IMR-90 (cell line): ENCODE results near the gene RIOX2. TPM values are rescaled to one million over a fixed set of nuclear protein-coding genes. Genes with fewer than 3 reads are reported as not detected.

Source experiments
- ATAC-seq: fragments of 200-7000 bp; cut with Tn5 transposase; 2 replicates; pipeline ENCODE4 v1.9.1; 2020; ENCODE audit warnings: low read depth, mild to moderate bottlenecking, moderate library complexity
- BruUV-seq: library from RNA; stranded (reverse); fragments of 400-500 nt; replicated peaks from 2 replicates; lab custom pipeline; 2021; lab: Mats Ljungman, UMichigan
- CTCF ChIA-PET: fragments of 300-600 bp; formaldehyde crosslinking; extraction: SDS; loops from one replicate; lab custom pipeline; 2021; ENCODE audit warnings: antibody characterized with exemption; lab: Yijun Ruan, JAX
- POLR2A ChIA-PET: fragments of 300-600 bp; sonication (Branson Sonifier 250); formaldehyde crosslinking; loops from one replicate; lab custom pipeline; 2022; ENCODE audit warnings: antibody characterized with exemption; ENCODE audit not compliant: unreplicated experiment; lab: Charles Lee
- DNase-seq: peaks from one replicate; pipeline ENCODE4 v3.0.0; 2013
- H2AFZ ChIP-seq: replicated peaks from 2 replicates; pipeline ENCODE3; 2013; ENCODE audit warnings: low read length, mild to moderate bottlenecking; ENCODE audit not compliant: poor library complexity
- H2AK5ac ChIP-seq: 2 replicates; pipeline ENCODE4 v1.6.1; 2013; ENCODE audit warnings: low read depth, low read length, inconsistent platforms
- H2AK9ac ChIP-seq: replicated peaks from 2 replicates; pipeline ENCODE3; 2013; ENCODE audit warnings: mild to moderate bottlenecking, low read depth, low read length, moderate library complexity; ENCODE audit not compliant: poor library complexity
- H2BK120ac ChIP-seq: 2 replicates; pipeline ENCODE4 v1.6.1; 2013; ENCODE audit warnings: low read depth, low read length, inconsistent platforms
- H2BK15ac ChIP-seq: 3 replicates; pipeline ENCODE4 v1.6.1; 2013; ENCODE audit warnings: low read depth, low read length, inconsistent platforms
- H2BK20ac ChIP-seq: 2 replicates; pipeline ENCODE4 v1.6.1; 2013; ENCODE audit warnings: low read depth, mild to moderate bottlenecking, inconsistent platforms, low read length, moderate library complexity
- H2BK5ac ChIP-seq: 2 replicates; pipeline ENCODE4 v1.6.1; 2013; ENCODE audit warnings: mild to moderate bottlenecking, low read depth, low read length, inconsistent platforms; ENCODE audit not compliant: poor library complexity, severe bottlenecking
- H3K14ac ChIP-seq: replicated peaks from 2 replicates; pipeline ENCODE4 v1.6.1; 2013; ENCODE audit warnings: low read depth, low read length, inconsistent platforms
- H3K18ac ChIP-seq: 2 replicates; pipeline ENCODE4 v1.6.1; 2013; ENCODE audit warnings: low read depth, low read length, control low read depth
- H3K23ac ChIP-seq: 2 replicates; pipeline ENCODE4 v1.6.1; 2013; ENCODE audit warnings: low read depth, low read length, inconsistent platforms
- H3K27ac ChIP-seq: 2 replicates; pipeline ENCODE4 v1.5.1; 2013; ENCODE audit warnings: mild to moderate bottlenecking, control low read depth, low read length; ENCODE audit not compliant: insufficient read depth
- H3K27me3 ChIP-seq: 2 replicates; pipeline ENCODE4 v1.6.1; 2013; ENCODE audit warnings: low read length; ENCODE audit not compliant: control insufficient read depth, insufficient read depth
- H3K36me3 ChIP-seq: 2 replicates; pipeline ENCODE4 v1.6.1; 2013; ENCODE audit warnings: low read length, mixed read lengths; ENCODE audit not compliant: control insufficient read depth, insufficient read depth
- H3K4ac ChIP-seq: 2 replicates; pipeline ENCODE4 v1.6.1; 2013; ENCODE audit warnings: low read depth, low read length, inconsistent platforms
- H3K4me1 ChIP-seq: 2 replicates; pipeline ENCODE4 v1.6.1; 2013; ENCODE audit warnings: low read length, mixed read lengths; ENCODE audit not compliant: control insufficient read depth, insufficient read depth
- H3K4me2 ChIP-seq: 2 replicates; pipeline ENCODE4 v1.6.1; 2013; ENCODE audit warnings: low read depth, mild to moderate bottlenecking, control low read depth, low read length, moderate library complexity
- H3K4me3 ChIP-seq: 2 replicates; pipeline ENCODE4 v1.5.1; 2013; ENCODE audit warnings: low read depth, mild to moderate bottlenecking, control low read depth, low read length, moderate library complexity; ENCODE audit not compliant: insufficient read depth
- H3K56ac ChIP-seq: 2 replicates; pipeline ENCODE4 v1.6.1; 2013; ENCODE audit warnings: low read length, inconsistent platforms; ENCODE audit not compliant: insufficient read depth; ENCODE audit errors: extremely low read depth
- H3K79me1 ChIP-seq, 2 experiments: 2 replicates each; pipeline ENCODE4 v1.6.1; 2013; ENCODE audit warnings: low read length in 2 of 2, inconsistent platforms in 1 of 2, low read depth in 1 of 2
- H3K9ac ChIP-seq: 2 replicates; pipeline ENCODE4 v1.6.1; 2013; ENCODE audit warnings: low read depth, low read length, control low read depth
- H3K9me1 ChIP-seq: 2 replicates; pipeline ENCODE4 v1.6.1; 2013; ENCODE audit warnings: low read length, inconsistent platforms; ENCODE audit not compliant: insufficient read depth
- H3K9me3 ChIP-seq: 2 replicates; pipeline ENCODE4 v1.6.1; 2013; ENCODE audit warnings: low read length; ENCODE audit not compliant: control insufficient read depth, insufficient read depth
- H4K20me1 ChIP-seq: 2 replicates; pipeline ENCODE4 v1.6.1; 2013; ENCODE audit warnings: low read length, inconsistent platforms; ENCODE audit not compliant: insufficient read depth
- H4K5ac ChIP-seq: 2 replicates; pipeline ENCODE4 v1.6.1; 2013; ENCODE audit warnings: mild to moderate bottlenecking, low read depth, low read length, control low read depth
- H4K8ac ChIP-seq, 2 experiments: 2 replicates each; pipeline ENCODE4 v1.6.1; 2013; ENCODE audit warnings: low read depth in 2 of 2, low read length in 2 of 2, control low read depth in 1 of 2, inconsistent platforms in 1 of 2
- H4K91ac ChIP-seq: 2 replicates; pipeline ENCODE4 v1.6.1; 2013; ENCODE audit warnings: low read depth, low read length, inconsistent platforms; ENCODE audit not compliant: insufficient read depth
- BHLHE40 ChIP-seq: fragments of 150-350 bp; IDR thresholded peaks from 2 replicates; pipeline ENCODE4 v1.6.1; 2016; ENCODE audit warnings: mild to moderate bottlenecking, low read depth, low read length
- CEBPB ChIP-seq: IDR thresholded peaks from 2 replicates; pipeline ENCODE4 v1.6.1; 2012; ENCODE audit warnings: low read depth, low read length, improper control_type of control experiment
- CHD1 ChIP-seq: IDR thresholded peaks from 2 replicates; pipeline ENCODE4 v1.6.1; 2012; ENCODE audit warnings: low read depth, low read length, improper control_type of control experiment
- CTCF ChIP-seq: conservative IDR thresholded peaks from 2 replicates; pipeline ENCODE4 v1.5.1; 2012; ENCODE audit warnings: mild to moderate bottlenecking, low read depth, low read length, improper control_type of control experiment
- ELK1 ChIP-seq: fragments of 150-350 bp; IDR thresholded peaks from 2 replicates; pipeline ENCODE4 v1.6.1; 2016; ENCODE audit warnings: low read depth, mild to moderate bottlenecking, low read length, moderate library complexity, borderline replicate concordance
- FOS ChIP-seq: fragments of 150-350 bp; IDR thresholded peaks from 2 replicates; pipeline ENCODE4 v1.6.1; 2016; ENCODE audit warnings: low read depth, low read length
- MAFK ChIP-seq: IDR thresholded peaks from 2 replicates; pipeline ENCODE4 v1.6.1; 2012; ENCODE audit warnings: low read depth, low read length, improper control_type of control experiment
- MAZ ChIP-seq: IDR thresholded peaks from 2 replicates; pipeline ENCODE4 v1.6.1; 2012; ENCODE audit warnings: low read depth, mild to moderate bottlenecking, low read length, improper control_type of control experiment, moderate library complexity, borderline replicate concordance
- MXI1 ChIP-seq: IDR thresholded peaks from 2 replicates; pipeline ENCODE4 v1.6.1; 2012; ENCODE audit warnings: low read depth, mild to moderate bottlenecking, low read length, moderate library complexity, borderline replicate concordance
- NFE2L2 ChIP-seq: fragments of 150-350 bp; IDR thresholded peaks from 2 replicates; pipeline ENCODE4 v1.6.1; 2016; ENCODE audit warnings: low read depth, mild to moderate bottlenecking, low read length
- POLR2A ChIP-seq: IDR thresholded peaks from 2 replicates; pipeline ENCODE4 v1.6.1; 2012; ENCODE audit warnings: mild to moderate bottlenecking, low read depth, low read length
- RCOR1 ChIP-seq: IDR thresholded peaks from 2 replicates; pipeline ENCODE4 v1.6.1; 2012; ENCODE audit warnings: mild to moderate bottlenecking, low read length, improper control_type of control experiment; ENCODE audit not compliant: insufficient replicate concordance
- RFX5 ChIP-seq: IDR thresholded peaks from 2 replicates; pipeline ENCODE4 v1.8.0; 2012; ENCODE audit warnings: low read depth, mild to moderate bottlenecking, low read length, moderate library complexity
- SMC3 ChIP-seq: fragments of 150-350 bp; IDR thresholded peaks from 2 replicates; pipeline ENCODE4 v1.6.1; 2016; ENCODE audit warnings: low read depth, mild to moderate bottlenecking, antibody characterized with exemption, low read length, moderate library complexity
- USF2 ChIP-seq: fragments of 150-350 bp; IDR thresholded peaks from 2 replicates; pipeline ENCODE4 v1.6.1; 2017; ENCODE audit warnings: mild to moderate bottlenecking, antibody characterized with exemption, low read length, low read depth
- WGBS, 2 experiments: methylation state at CpG; one replicate each; pipeline versions ENCODE4 v1.1.5 to v1.1.7; 2013; ENCODE audit warnings: missing lambda C conversion rate in 2 of 2; ENCODE audit not compliant: insufficient read length in 1 of 2; ENCODE audit errors: extremely low coverage in 2 of 2; 5-methylcytosine and 5-hydroxymethylcytosine counted together
- dilution Hi-C: fragments of 300-500 bp; cut with HindIII; formaldehyde crosslinking; loops from one replicate; pipeline ENCODE4 v1.14.3; 2018; ENCODE audit warnings: low sequenced_read_pairs; ENCODE audit not compliant: unreplicated experiment
- in situ Hi-C: fragments of 300-500 bp; cut with MboI; formaldehyde crosslinking; loops from 3 replicates; pipeline ENCODE4 v1.14.3; 2019; ENCODE audit warnings: low sequenced_read_pairs, inconsistent platforms, mixed read lengths
- intact Hi-C: fragments of 100-400 bp; cut with micrococcal nuclease; formaldehyde crosslinking; loops from 2 replicates; pipeline ENCODE4 v1.10.0; 2022
- polyA plus RNA-seq, 3 experiments: library from polyadenylated mRNA; depleted of rRNA; stranded (reverse); fragments of >200 nt; gene quantifications; 2 replicates each; pipeline ENCODE4 v1.2.3, GENCODE V29; 2012; ENCODE audit warnings: low replicate concordance in 1 of 3
- total RNA-seq: library from RNA; depleted of rRNA; stranded (reverse); fragments of >200 nt; gene quantifications from 2 replicates; pipeline ENCODE4 v1.2.3, GENCODE V29; 2012

RIOX2 gene
- total and polyA plus RNA-seq, 2 of the 4 experiments (the other 2 are of a cell fraction) = 17.2 to 26.7 TPM

GRCh38 chr3:98010194-98010882 is 38.1 kb upstream of the RIOX2 start:
- H2BK120ac ChIP-seq = no peak overlapping the region
- H3K9ac ChIP-seq = no peak overlapping the region
- TF ChIP-seq USF2 (no peak), NFE2L2 (no peak), BHLHE40 (no peak), MAZ (no peak), SMC3 (no peak), ELK1 (no peak), FOS (no peak), CEBPB (no peak), CTCF (no peak), RFX5 (no peak), MAFK (no peak), CHD1 (no peak), MXI1 (no peak), RCOR1 (no peak), POLR2A (no peak)
- H3K36me3 ChIP-seq = no peaks in the 10 kb centered on the region
- BruUV-seq = no TSS peak
- no peaks in the 10 kb centered on the region for H3K79me1 ChIP-seq
- H3K4me2 ChIP-seq = no peak overlapping the region
- no peak overlapping the region for H3K4me3 ChIP-seq
- peaks cover 9% of the 10 kb centered on the region; the same call in 1 of the 2 replicates for H3K4me1 ChIP-seq
- WGBS, 2 experiments = no CpG with 5 or more reads among the region's 7 CpGs
- H3K9me3 ChIP-seq = no peaks in the 10 kb centered on the region
- H3K27me3 ChIP-seq = no peaks in the 10 kb centered on the region
- no peak overlapping the region for H4K8ac ChIP-seq
- H2BK20ac ChIP-seq = no peak overlapping the region
- H2AK9ac ChIP-seq = no peak overlapping the region
- no peak overlapping the region for H3K56ac ChIP-seq
- H2AK5ac ChIP-seq = no peak overlapping the region
- dilution Hi-C loops = loop anchor here (25.0 kb wide), 1 partner anchor 198 kb away; the partner anchor contains the start of gene CRYBG3
- POLR2A ChIA-PET = no interaction called here
- ATAC-seq (no peak), DNase-seq (no peak)
- no peak overlapping the region for H3K14ac ChIP-seq
- in situ Hi-C loops = no loop called here
- H4K20me1 ChIP-seq = no peaks in the 10 kb centered on the region
- no peak overlapping the region for H4K5ac ChIP-seq
- H3K4ac ChIP-seq = no peak overlapping the region
- CTCF ChIA-PET = no interaction called here
- no peak overlapping the region for H3K18ac ChIP-seq
- H2AFZ ChIP-seq = no peak overlapping the region
- H2BK5ac ChIP-seq = no peak overlapping the region
- H3K23ac ChIP-seq = no peak overlapping the region
- H3K27ac ChIP-seq = no peak overlapping the region; the same call in 1 of the 2 replicates
- intact Hi-C loops = loop anchor here (5.0 kb wide), 1 partner anchor 38 kb away; the partner anchor contains the start of gene RIOX2
- H2BK15ac ChIP-seq = no peak overlapping the region
- no peaks in the 10 kb centered on the region for H3K9me1 ChIP-seq
- no peak overlapping the region for H4K91ac ChIP-seq
